Measurements from ENCODE around the gene STK38L.

GRCh38 chr12:27229367-27229766, 14.7 kb upstream of the STK38L start:
- TF ChIP-seq MEF2A (IDR thresholded peaks at IDR 0.05; ENCODE audit: borderline replicate concordance, low read depth), result no peak
- no peak for TF ChIP-seq EZH2phosphoT487 (IDR thresholded peaks at IDR 0.05; ENCODE audit: borderline replicate concordance, low read depth)
- no peak for TF ChIP-seq POLR2AphosphoS5 (IDR thresholded peaks at IDR 0.05; ENCODE audit: low read depth, low read length)
- TF ChIP-seq CTCF (IDR thresholded peaks at IDR 0.05), result no peak
- TF ChIP-seq USF1 (IDR thresholded peaks at IDR 0.05; ENCODE audit: borderline replicate concordance, low read depth), result no peak
- TF ChIP-seq TAF1 (IDR thresholded peaks at IDR 0.05; ENCODE audit: borderline replicate concordance, low read depth, low read length), result no peak
- no peak for TF ChIP-seq RAD21 (IDR thresholded peaks at IDR 0.05; ENCODE audit: low read length)
- no peak for TF ChIP-seq GABPA (IDR thresholded peaks at IDR 0.05; ENCODE audit: low read depth)
- no peak for TF ChIP-seq YY1 (IDR thresholded peaks at IDR 0.05; ENCODE audit: low read depth)
- TF ChIP-seq CHD2 (IDR thresholded peaks at IDR 0.05; ENCODE audit: low read length, partially characterized antibody), result no peak
- no peak for TF ChIP-seq EP300 (IDR thresholded peaks at IDR 0.05; ENCODE audit: borderline replicate concordance in 1 of 2, low read depth in 1 of 2, low read length in 1 of 2)
- no peak for TF ChIP-seq USF2 (IDR thresholded peaks at IDR 0.05; ENCODE audit: borderline replicate concordance, low read depth, low read length)
- no peak for TF ChIP-seq MAX (IDR thresholded peaks at IDR 0.05; ENCODE audit: low read depth)
